Stomach (tissue), 4 donors: ENCODE data around the gene PGAP6.

Experiments
- CTCF ChIP-seq, 7 experiments: fragments of 450-650 bp in 4 of 7; fragments of 200-600 bp in 3 of 7; sonication (generic) in 3 of 7; IDR thresholded peaks; one replicate each; pipeline ENCODE4 v1.5.1; 2016 to 2019; ENCODE audit warnings: antibody characterized with exemption in 7 of 7, control low read depth in 2 of 7, mild to moderate bottlenecking in 1 of 7
- POLR2A ChIP-seq, 4 donors: fragments of 450-650 bp; IDR thresholded peaks; one replicate each; pipeline ENCODE4 v1.6.1; 2016; ENCODE audit warnings: antibody characterized with exemption in 4 of 4, control low read depth in 2 of 4, mild to moderate bottlenecking in 1 of 4, moderate library complexity in 1 of 4

- TF ChIP-seq POLR2A (IDR thresholded peaks at IDR 0.05) (no peak), CTCF (IDR thresholded peaks at IDR 0.05) (no peak)
Observed at GRCh38 chr16:426906-427249, 45.1 kb upstream of the PGAP6 start.
